Activated T-cell treated with anti-CD3 and anti-CD28 coated beads, Interleukin-2, amount 50 U/mL, for 72 hours (primary cell): ENCODE results near the gene ADSS1. TPM values are rescaled to one million over a fixed set of nuclear protein-coding genes. Genes with fewer than 3 reads are reported as not detected.

Experiments used
- ATAC-seq, 2 donors: fragments of 150-1000 bp; cut with Tn5 transposase; replicated peaks in 1 of 2; 2 replicates each; pipeline ENCODE4 v1.10.0; 2021; ENCODE audit warnings: moderate library complexity in 2 of 2, mild to moderate bottlenecking in 1 of 2
- DNase-seq, 2 donors: peaks; one replicate each; pipeline ENCODE4 v3.0.0; 2021 to 2022; ENCODE audit warnings: mixed read lengths in 1 of 2
- H3K27ac Mint-ChIP-seq: one replicate; pipeline ENCODE4 v1.8.0; 2022; ENCODE audit warnings: mild to moderate bottlenecking, moderate library complexity, mixed read lengths
- H3K27me3 Mint-ChIP-seq: one replicate; pipeline ENCODE4 v1.8.0; 2022; ENCODE audit warnings: low read depth, mixed read lengths
- H3K36me3 Mint-ChIP-seq, 2 donors: one replicate each; pipeline ENCODE4 v1.8.0; 2022; ENCODE audit warnings: mixed read lengths in 2 of 2, mild to moderate bottlenecking in 1 of 2; ENCODE audit not compliant: insufficient read depth in 2 of 2
- H3K4me1 Mint-ChIP-seq: one replicate; pipeline ENCODE4 v1.8.0; 2022; ENCODE audit warnings: low read depth, mixed read lengths
- H3K4me3 Mint-ChIP-seq, 2 donors: one replicate each; pipeline ENCODE4 v1.8.0; 2022; ENCODE audit warnings: mild to moderate bottlenecking in 2 of 2, mixed read lengths in 2 of 2, moderate library complexity in 2 of 2
- H3K9me3 Mint-ChIP-seq, 2 donors: one replicate each; pipeline ENCODE4 v1.8.0; 2022; ENCODE audit warnings: mixed read lengths in 2 of 2
- total RNA-seq, 2 donors: library from RNA; stranded (reverse); gene quantifications; one replicate each; pipeline ENCODE4 v1.2.3, GENCODE V29; 2022

ADSS1 gene
- total RNA-seq, 2 donors from 2014 or later = 4.6 to 6.1 TPM

GRCh38 chr14:104791425-104791824 lies 67.4 kb downstream of the ADSS1 start:
- H3K4me3 Mint-ChIP-seq = no peak overlapping the region
- no peaks in the 10 kb centered on the region for H3K9me3 Mint-ChIP-seq
- H3K27me3 Mint-ChIP-seq = no peaks in the 10 kb centered on the region
- H3K36me3 Mint-ChIP-seq = peaks cover 0 to 1% of the 10 kb centered on the region in 2 donors
- no peak overlapping the region for H3K27ac Mint-ChIP-seq
- ATAC-seq (no peak), DNase-seq (no peak)
- H3K4me1 Mint-ChIP-seq = peaks cover 36% of the 10 kb centered on the region

- Mint-ChIP-seq H3K36me3 (peaks cover 0 to 1% of the 10 kb centered on the region in 2 donors), H3K4me3 (no peak overlapping the region), H3K9me3 (no peaks in the 10 kb centered on the region), H3K27ac (no peak overlapping the region), H3K27me3 (no peaks in the 10 kb centered on the region), H3K4me1 (peaks cover 45% of the 10 kb centered on the region)
- ATAC-seq (no peak), DNase-seq (no peak)
These were observed 68.3 kb downstream of the ADSS1 start for GRCh38 chr14:104792101-104792884.

- Mint-ChIP-seq H3K36me3 (peaks cover 0 to 1% of the 10 kb centered on the region in 2 donors), H3K4me3 (peak overlapping the region; percentile 91 to 95), H3K9me3 (no peaks in the 10 kb centered on the region), H3K27me3 (no peaks in the 10 kb centered on the region), H3K4me1 (peaks cover 43% of the 10 kb centered on the region), H3K27ac (no peak overlapping the region)
- DNase-seq (no peak), ATAC-seq (no peak)
These were observed 69.1 kb downstream of the ADSS1 start for GRCh38 chr14:104792945-104793702.

- no peaks in the 10 kb centered on the region for H3K9me3 Mint-ChIP-seq
- peaks cover 0 to 1% of the 10 kb centered on the region in 2 donors for H3K36me3 Mint-ChIP-seq
- H3K27me3 Mint-ChIP-seq = no peaks in the 10 kb centered on the region
These were observed 69.6 kb downstream of the ADSS1 start for GRCh38 chr14:104793703-104793959.

GRCh38 chr14:104794099-104794498 lies 70.1 kb downstream of the ADSS1 start:
- ATAC-seq (no peak), DNase-seq (peak in 1 of 2 donors; percentile 49)
- Mint-ChIP-seq H3K27ac (no peak overlapping the region), H3K4me3 (peak overlapping the region; percentile 91 to 95), H3K4me1 (peaks cover 40% of the 10 kb centered on the region), H3K9me3 (no peaks in the 10 kb centered on the region), H3K36me3 (peaks cover 0 to 1% of the 10 kb centered on the region in 2 donors), H3K27me3 (no peaks in the 10 kb centered on the region)

More at GRCh38 chr14:104793703-104793959, 69.6 kb downstream of the ADSS1 start:
- H3K27ac Mint-ChIP-seq = no peak overlapping the region
- DNase-seq (no peak), ATAC-seq (no peak)
- peaks cover 40% of the 10 kb centered on the region for H3K4me1 Mint-ChIP-seq
- H3K4me3 Mint-ChIP-seq = peak overlapping the region; percentile 91 to 95

GRCh38 chr14:104794631-104794992 lies 70.6 kb downstream of the ADSS1 start:
- ATAC-seq (peak; percentile 4 to 12), DNase-seq (no peak)
- no peaks in the 10 kb centered on the region for H3K9me3 Mint-ChIP-seq
- H3K4me1 Mint-ChIP-seq = peaks cover 42% of the 10 kb centered on the region
- H3K27me3 Mint-ChIP-seq = no peaks in the 10 kb centered on the region
- peaks cover 0 to 1% of the 10 kb centered on the region in 2 donors for H3K36me3 Mint-ChIP-seq
- peak overlapping the region; percentile 91 to 95 for H3K4me3 Mint-ChIP-seq
- peak overlapping the region; percentile 82 for H3K27ac Mint-ChIP-seq

GRCh38 chr14:104794993-104795780 lies 71.2 kb downstream of the ADSS1 start, which contains the start of gene AKT1:
AKT1 (minus strand) TSS chr14:104795748; CDS start chr14:104792643, 3,105 bp downstream.
- Mint-ChIP-seq H3K9me3 (no peaks in the 10 kb centered on the region), H3K4me1 (peaks cover 47% of the 10 kb centered on the region), H3K36me3 (no peaks in the 10 kb centered on the region), H3K27me3 (no peaks in the 10 kb centered on the region), H3K27ac (peak within 1 kb of the TSS; percentile 82), H3K4me3 (peak within 1 kb of the TSS; percentile 91 to 95)
- ATAC-seq (peak; percentile 63 to 71), DNase-seq (peak; percentile 44 to 62)

- Mint-ChIP-seq H3K9me3 (no peaks in the 10 kb centered on the region), H3K27ac (peak overlapping the region; percentile 54), H3K36me3 (no peaks in the 10 kb centered on the region), H3K27me3 (no peaks in the 10 kb centered on the region), H3K4me1 (peaks cover 47% of the 10 kb centered on the region), H3K4me3 (peak overlapping the region; percentile 78 to 82)
- DNase-seq = peak; percentile 61 to 71
- peak; percentile 65 to 68 for ATAC-seq
These were observed 72.0 kb downstream of the ADSS1 start for GRCh38 chr14:104795781-104796686.

- Mint-ChIP-seq H3K27me3 (no peaks in the 10 kb centered on the region), H3K36me3 (no peaks in the 10 kb centered on the region), H3K27ac (no peak overlapping the region), H3K9me3 (no peaks in the 10 kb centered on the region), H3K4me1 (peaks cover 53% of the 10 kb centered on the region), H3K4me3 (peak overlapping the region; percentile 78 to 82)
- DNase-seq (no peak), ATAC-seq (no peak)
These were observed 72.7 kb downstream of the ADSS1 start for GRCh38 chr14:104796687-104797081.

Other genes starting within 250 kb of the ADSS1 start
- not detected for gene C14orf180, start 144.5 kb upstream of the ADSS1 start, total RNA-seq
- gene TMEM179, start 119.5 kb upstream of the ADSS1 start, total RNA-seq = under 1 TPM in 1 of 2 donors, not detected in 1; 0.46 TPM
- gene INF2, start 34.6 kb upstream of the ADSS1 start, total RNA-seq = 10 to 100 TPM; 37.6 to 38.8 TPM
- gene SIVA1, start 28.9 kb downstream of the ADSS1 start, total RNA-seq = 10 to 100 TPM; 72.9 TPM
- 100 to 1,000 TPM in 1 of 2 donors, 10 to 100 TPM in 1; 98.0 to 113 TPM for gene AKT1, start 71.5 kb downstream of the ADSS1 start, total RNA-seq
- 1 to 10 TPM; 2.5 to 3.0 TPM for gene ZBTB42, start 76.9 kb downstream of the ADSS1 start, total RNA-seq
- gene CEP170B, start 141.0 kb downstream of the ADSS1 start, total RNA-seq = 1 to 10 TPM; 6.1 to 7.9 TPM
- gene PLD4, start 200.7 kb downstream of the ADSS1 start, total RNA-seq = under 1 TPM in 1 of 2 donors, not detected in 1; 0.30 TPM